C4-2B (cell line): Measurements from ENCODE around the gene NT5C1A.

Experiments
- ZFX ChIP-seq: fragments of 450-650 bp; IDR thresholded peaks from 2 replicates; pipeline ENCODE4 v1.6.1; 2017
- TF ChIP-seq, protein P1 (sequence below): fragments of 450-650 bp; conservative IDR thresholded peaks from 2 replicates; pipeline ENCODE4 v1.5.1; 2017; ENCODE audit warnings: mild to moderate bottlenecking

DNA sequence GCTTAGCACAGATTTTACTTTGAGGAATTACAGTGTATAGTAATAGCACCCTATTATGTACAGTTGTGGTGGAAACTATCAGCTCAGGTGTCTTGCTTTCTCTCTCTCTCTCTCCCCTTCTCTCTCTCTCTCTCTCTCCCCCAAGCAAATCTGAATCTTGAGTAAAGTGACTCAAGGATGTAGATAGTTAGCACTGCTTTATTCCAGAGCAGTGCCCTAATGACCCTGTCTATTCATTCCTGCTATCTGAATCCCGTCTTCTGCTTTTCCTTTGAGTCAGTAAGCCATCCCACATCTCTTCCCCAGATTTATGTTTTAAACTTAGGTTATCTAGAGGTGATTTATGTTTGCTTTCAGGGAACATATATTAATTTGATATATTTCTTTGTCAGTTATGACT is 24.5 kb upstream of the NT5C1A start:
- TF ChIP-seq, protein P1, sequence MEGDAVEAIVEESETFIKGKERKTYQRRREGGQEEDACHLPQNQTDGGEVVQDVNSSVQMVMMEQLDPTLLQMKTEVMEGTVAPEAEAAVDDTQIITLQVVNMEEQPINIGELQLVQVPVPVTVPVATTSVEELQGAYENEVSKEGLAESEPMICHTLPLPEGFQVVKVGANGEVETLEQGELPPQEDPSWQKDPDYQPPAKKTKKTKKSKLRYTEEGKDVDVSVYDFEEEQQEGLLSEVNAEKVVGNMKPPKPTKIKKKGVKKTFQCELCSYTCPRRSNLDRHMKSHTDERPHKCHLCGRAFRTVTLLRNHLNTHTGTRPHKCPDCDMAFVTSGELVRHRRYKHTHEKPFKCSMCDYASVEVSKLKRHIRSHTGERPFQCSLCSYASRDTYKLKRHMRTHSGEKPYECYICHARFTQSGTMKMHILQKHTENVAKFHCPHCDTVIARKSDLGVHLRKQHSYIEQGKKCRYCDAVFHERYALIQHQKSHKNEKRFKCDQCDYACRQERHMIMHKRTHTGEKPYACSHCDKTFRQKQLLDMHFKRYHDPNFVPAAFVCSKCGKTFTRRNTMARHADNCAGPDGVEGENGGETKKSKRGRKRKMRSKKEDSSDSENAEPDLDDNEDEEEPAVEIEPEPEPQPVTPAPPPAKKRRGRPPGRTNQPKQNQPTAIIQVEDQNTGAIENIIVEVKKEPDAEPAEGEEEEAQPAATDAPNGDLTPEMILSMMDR = no peak
- no peak for TF ChIP-seq ZFX
